H1 (cell line): Measurements from ENCODE around the gene SGSH. TPM values are rescaled to one million over a fixed set of nuclear protein-coding genes. Genes with fewer than 3 reads are reported as not detected.

Experiments
- CTCF ChIA-PET: fragments of 300-600 bp; sonication (Branson Sonifier 250); formaldehyde crosslinking; loops from one replicate; lab custom pipeline; 2021; ENCODE audit not compliant: partially characterized antibody; lab: Charles Lee
- POLR2A ChIA-PET: fragments of 300-600 bp; sonication (Branson Sonifier 250); formaldehyde crosslinking; loops from one replicate; lab custom pipeline; 2021; ENCODE audit warnings: inconsistent platforms; ENCODE audit not compliant: partially characterized antibody; lab: Charles Lee
- DNase-seq, 2 experiments: peaks; one replicate each; pipeline versions ENCODE4 v3.0.0 to v3.0.0-alpha.2; 2010 to 2022; ENCODE audit warnings: low spot score in 2 of 2, low read depth in 1 of 2, mixed read lengths in 1 of 2
- FAIRE-seq: peaks from 2 replicates; lab custom pipeline; 2011; peaks lifted over from hg19 to GRCh38; lab: Jason Lieb, UNC
- H2AFZ ChIP-seq: 2 replicates; pipeline ENCODE4 v1.8.1; 2012; ENCODE audit warnings: low read length, inconsistent platforms
- H2AK5ac ChIP-seq: 2 replicates; pipeline ENCODE4 v1.6.1; 2013; ENCODE audit warnings: low read depth, low read length
- H2BK120ac ChIP-seq: replicated peaks from 2 replicates; pipeline ENCODE3; 2013; ENCODE audit warnings: low read depth, low read length, inconsistent platforms
- H2BK12ac ChIP-seq: 2 replicates; pipeline ENCODE4 v1.6.1; 2013; ENCODE audit warnings: low read depth, low read length
- H2BK15ac ChIP-seq: 2 replicates; pipeline ENCODE4 v1.6.1; 2013; ENCODE audit warnings: low read length
- H2BK20ac ChIP-seq: 2 replicates; pipeline ENCODE4 v1.6.1; 2013; ENCODE audit warnings: low read length
- H2BK5ac ChIP-seq: 2 replicates; pipeline ENCODE4 v1.6.1; 2013; ENCODE audit warnings: low read depth, low read length
- H3K14ac ChIP-seq: 2 replicates; pipeline ENCODE4 v1.6.1; 2013; ENCODE audit warnings: inconsistent platforms; ENCODE audit not compliant: insufficient read length
- H3K18ac ChIP-seq: 2 replicates; pipeline ENCODE4 v1.6.1; 2013; ENCODE audit warnings: low read length; ENCODE audit errors: extremely low read depth
- H3K23ac ChIP-seq: 2 replicates; pipeline ENCODE4 v1.6.1; 2013; ENCODE audit warnings: inconsistent platforms; ENCODE audit not compliant: insufficient read length
- H3K23me2 ChIP-seq: 2 replicates; pipeline ENCODE4 v1.6.1; 2013; ENCODE audit warnings: low read depth, low read length
- H3K27ac ChIP-seq: 2 replicates; pipeline ENCODE4 v1.6.1; 2011; ENCODE audit warnings: low read depth, low read length, inconsistent platforms
- H3K27me3 ChIP-seq, 4 experiments: replicated peaks in 1 of 4; 1 replicate in 1 of 4; 2 replicates in 3 of 4; pipeline versions ENCODE4 v1.6.1 to v1.8.1; 2011 to 2013; ENCODE audit warnings: low read length in 3 of 4, mild to moderate bottlenecking in 3 of 4, inconsistent platforms in 2 of 4, mixed read lengths in 2 of 4, moderate library complexity in 1 of 4; ENCODE audit not compliant: control insufficient read depth in 3 of 4, insufficient read depth in 3 of 4; ENCODE audit errors: extremely low read depth in 1 of 4
- H3K36me3 ChIP-seq, 4 experiments: 2 replicates each; pipeline versions ENCODE4 v1.6.1 to v1.8.1; 2011 to 2013; ENCODE audit warnings: mild to moderate bottlenecking in 4 of 4, low read length in 3 of 4, moderate library complexity in 2 of 4, control low read depth in 1 of 4, inconsistent platforms in 1 of 4; ENCODE audit not compliant: insufficient read depth in 4 of 4, control insufficient read depth in 2 of 4
- H3K4ac ChIP-seq: replicated peaks from 2 replicates; pipeline ENCODE3; 2013; ENCODE audit warnings: low read length, low read depth, mixed read lengths, inconsistent platforms; ENCODE audit not compliant: insufficient read length
- H3K4me1 ChIP-seq, 4 experiments: replicated peaks in 1 of 4; 1 replicate in 1 of 4; 2 replicates in 3 of 4; pipeline versions ENCODE4 v1.6.1 to v1.8.1; 2011 to 2013; ENCODE audit warnings: low read length in 3 of 4, inconsistent platforms in 2 of 4, mixed read lengths in 1 of 4; ENCODE audit not compliant: insufficient read depth in 4 of 4, control insufficient read depth in 3 of 4
- H3K4me2 ChIP-seq, 2 experiments: 2 replicates each; pipeline versions ENCODE4 v1.6.1 to v1.8.1; 2011 to 2013; ENCODE audit warnings: low read depth in 2 of 2, low read length in 2 of 2, control low read depth in 1 of 2, inconsistent platforms in 1 of 2, mild to moderate bottlenecking in 1 of 2; ENCODE audit not compliant: insufficient read depth in 1 of 2
- H3K4me3 ChIP-seq, 4 experiments: fragments of 200-600, 300-600 bp in 1 of 4; sonication (generic), shearing (Covaris generic), sonication (Bioruptor Twin) in 1 of 4; 2 replicates each; pipeline versions ENCODE4 v1.5.1 to v1.8.1; 2011 to 2016; ENCODE audit warnings: low read length in 4 of 4, low read depth in 3 of 4, control low read depth in 2 of 4, inconsistent platforms in 2 of 4, mild to moderate bottlenecking in 2 of 4, mixed read lengths in 1 of 4, moderate library complexity in 1 of 4; ENCODE audit not compliant: insufficient read depth in 2 of 4; ENCODE audit errors: extremely low read depth in 1 of 4
- H3K56ac ChIP-seq: replicated peaks from 2 replicates; pipeline ENCODE3; 2013; ENCODE audit warnings: low read depth, mild to moderate bottlenecking, mixed read lengths, low read length, inconsistent platforms; ENCODE audit not compliant: insufficient read length
- H3K79me1 ChIP-seq: 2 replicates; pipeline ENCODE4 v1.6.1; 2013; ENCODE audit warnings: low read depth, low read length, control low read depth
- H3K79me2 ChIP-seq, 2 experiments: 2 replicates each; pipeline versions ENCODE4 v1.6.1 to v1.8.1; 2012 to 2013; ENCODE audit warnings: low read length in 2 of 2, mild to moderate bottlenecking in 2 of 2, inconsistent platforms in 1 of 2; ENCODE audit not compliant: insufficient read depth in 2 of 2, control insufficient read depth in 1 of 2
- H3K9ac ChIP-seq, 4 experiments: replicated peaks in 1 of 4; 1 replicate in 1 of 4; 2 replicates in 3 of 4; pipeline versions ENCODE4 v1.6.1 to v1.8.1; 2011 to 2013; ENCODE audit warnings: low read depth in 3 of 4, low read length in 3 of 4, control low read depth in 2 of 4, mild to moderate bottlenecking in 2 of 4, moderate library complexity in 2 of 4, inconsistent platforms in 1 of 4; ENCODE audit errors: extremely low read depth in 1 of 4
- H3K9me3 ChIP-seq, 2 experiments: 2 replicates each; pipeline versions ENCODE4 v1.6.1 to v1.8.1; 2012 to 2013; ENCODE audit warnings: mild to moderate bottlenecking in 2 of 2, moderate library complexity in 2 of 2, control low read depth in 1 of 2, inconsistent platforms in 1 of 2, low read depth in 1 of 2, low read length in 1 of 2, mixed read lengths in 1 of 2; ENCODE audit not compliant: insufficient read depth in 2 of 2
- H4K20me1 ChIP-seq, 2 experiments: replicated peaks in 1 of 2; 2 replicates each; pipeline versions ENCODE3 to v1.8.1; 2011 to 2013; ENCODE audit warnings: inconsistent platforms in 2 of 2, low read length in 2 of 2, mild to moderate bottlenecking in 1 of 2; ENCODE audit not compliant: insufficient read depth in 2 of 2, control insufficient read depth in 1 of 2
- H4K5ac ChIP-seq: 2 replicates; pipeline ENCODE4 v1.6.1; 2013; ENCODE audit warnings: low read length, low read depth, mixed read lengths, inconsistent platforms; ENCODE audit not compliant: insufficient read length
- H4K8ac ChIP-seq: 2 replicates; pipeline ENCODE4 v1.8.0; 2013; ENCODE audit warnings: mild to moderate bottlenecking, moderate library complexity, low read length, inconsistent platforms; ENCODE audit not compliant: insufficient read depth; ENCODE audit errors: extremely low read depth
- H4K91ac ChIP-seq: replicated peaks from 2 replicates; pipeline ENCODE3; 2013; ENCODE audit warnings: low read length, mixed read lengths, inconsistent platforms; ENCODE audit not compliant: insufficient read length
- RNF2 ChIP-seq: fragments of 200-900, 300-1000 bp; sonication (generic); IDR thresholded peaks from 2 replicates; pipeline ENCODE4 v1.7.1; 2016; ENCODE audit warnings: borderline replicate concordance, low read depth, mild to moderate bottlenecking, antibody characterized with exemption, low read length; ENCODE audit not compliant: poor library complexity, severe bottlenecking; ENCODE audit errors: missing control alignments
- SRF ChIP-seq: IDR thresholded peaks from 2 replicates; pipeline ENCODE4 v1.6.1; 2011; ENCODE audit warnings: mild to moderate bottlenecking, low read depth, low read length, moderate library complexity
- WGBS, 2 experiments: shearing (Covaris generic) in 1 of 2; methylation state at CpG; one replicate each; pipeline versions ENCODE4 v1.1.6 to v1.1.7; 2013 to 2015; ENCODE audit warnings: low lambda C conversion rate in 2 of 2, mixed read lengths in 2 of 2, inconsistent platforms in 1 of 2, low coverage in 1 of 2, missing lambda C conversion rate in 1 of 2; ENCODE audit not compliant: insufficient replicate concordance in 2 of 2, insufficient coverage in 1 of 2, insufficient read length in 1 of 2; ENCODE audit errors: extremely low coverage in 1 of 2, missing lambda C conversion rate in 1 of 2; 5-methylcytosine and 5-hydroxymethylcytosine counted together
- polyA plus RNA-seq, 7 experiments: library from polyadenylated mRNA; depleted of rRNA in 3 of 7; stranded (reverse) in 5 of 7; unstranded in 2 of 7; fragments of >200 nt in 5 of 7; fragments of 200-250 nt in 2 of 7; gene quantifications; 1 replicate in 5 of 7; 2 replicates in 1 of 7; 4 replicates in 1 of 7; pipeline versions ENCODE4 v1.2.1 to v1.2.3, GENCODE V29; 2011 to 2013; ENCODE audit warnings: missing spikeins in 2 of 7, mixed read lengths in 2 of 7
- total RNA-seq: library from RNA; stranded (reverse); fragmentation: NEBNext Ultra II Directional; extraction: Animal tissue kit (Norgen Biotek cat#: 25700); gene quantifications from 2 replicates; pipeline ENCODE4 v1.2.1, GENCODE V29; 2021

Gene SGSH
- total and polyA plus RNA-seq, 2 of the 8 experiments (the other 6 are each of a cell fraction or from before 2014, with no cell fraction given) = 18.0 to 19.6 TPM

DNA sequence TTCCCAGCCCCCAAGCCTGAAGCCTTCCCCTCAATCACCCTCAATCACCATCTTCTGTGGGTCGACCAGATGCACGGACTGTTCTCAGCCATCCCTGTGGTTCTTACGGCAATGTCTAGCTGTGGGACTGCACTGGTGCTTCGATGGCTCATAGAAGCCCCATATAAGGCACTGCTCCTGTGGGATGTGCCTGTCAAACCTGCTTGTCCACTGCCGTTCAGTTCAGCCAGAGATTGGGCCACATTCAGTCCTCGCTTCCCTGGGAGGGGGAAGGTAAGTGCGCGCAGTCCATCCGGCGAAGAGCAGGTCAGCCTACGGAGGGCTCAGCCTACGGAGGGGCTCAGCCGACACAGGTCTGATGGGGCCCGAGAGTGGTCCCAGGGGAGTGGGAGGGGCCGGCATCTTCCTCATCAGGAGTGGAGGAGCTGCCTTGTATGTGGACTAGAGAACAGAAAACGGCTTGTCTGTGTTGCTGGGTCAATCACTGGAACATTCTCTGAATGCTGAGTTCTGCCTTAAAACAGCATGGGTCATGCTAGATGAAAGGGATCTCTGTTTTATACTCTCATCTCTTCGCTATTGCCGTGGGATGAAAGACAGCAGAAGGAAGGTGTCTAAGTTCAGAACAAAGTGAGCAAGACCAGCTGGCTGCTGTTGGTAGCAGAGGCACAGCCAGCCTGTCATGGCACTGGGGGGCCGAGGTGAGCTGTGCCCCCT, 50.2 kb downstream of the SGSH start, which contains the start of gene CARD14:
CARD14 (plus strand) TSS at position 247 of the 717 bp plus-strand sequence. CDS start 11,409 bp downstream, outside the sequence.
- Histone ChIP-seq H2BK15ac (peak within 1 kb of the TSS; percentile 25; the same call in 1 of the 2 replicates), H2AFZ (no peak within 1 kb of the TSS), H3K23me2 (no peaks in the 10 kb centered on the region), H3K36me3 (no peaks in the 10 kb centered on the region), H3K79me1 (no peaks in the 10 kb centered on the region), H3K27me3 (no peaks in the 10 kb centered on the region; a peak in 1 of 7 replicates), H3K23ac (no peak within 1 kb of the TSS), H3K4ac (no peak within 1 kb of the TSS), H3K4me1 (peaks cover 0 to 4% (median 0%) of the 10 kb centered on the region in 4 experiments; a peak in 1 of 7 replicates), H3K4me2 (no peak within 1 kb of the TSS), H4K91ac (no peak within 1 kb of the TSS), H3K9me3 (no peaks in the 10 kb centered on the region), H3K18ac (no peak within 1 kb of the TSS), H4K8ac (no peak within 1 kb of the TSS), H4K20me1 (no peaks in the 10 kb centered on the region), H4K5ac (no peak within 1 kb of the TSS), H3K14ac (no peak within 1 kb of the TSS), H2BK20ac (no peak within 1 kb of the TSS), H3K79me2 (no peaks in the 10 kb centered on the region), H2AK5ac (no peak within 1 kb of the TSS), H2BK120ac (no peak within 1 kb of the TSS), H3K9ac (no peak within 1 kb of the TSS; a peak in 1 of 7 replicates), H3K56ac (no peak within 1 kb of the TSS), H3K27ac (no peak within 1 kb of the TSS), H2BK5ac (no peak within 1 kb of the TSS), H2BK12ac (0 out of 2 replicates have a peak within 1 kb of the TSS, but pooled peaks have one; percentile 27), H3K4me3 (no peak within 1 kb of the TSS)
- ChIA-PET CTCF (interaction anchor here (0.6 to 3.6 kb wide), 2 partner anchors 10 to 26 kb away, joined by 3 to 16 read pairs; no protein-coding TSS in a partner anchor), POLR2A (interaction anchor here (1.1 to 1.3 kb wide), 2 partner anchors 9 to 153 kb away, joined by 3 read pairs; no protein-coding TSS in a partner anchor)
- DNase-seq (no peak), FAIRE-seq (no peak)
- WGBS, 2 experiments = 90% methylated on average over 19 of the region's 19 CpGs; no CpG with 5 or more reads in 1 of the 2 experiments
- no peak for TF ChIP-seq RNF2
- TF ChIP-seq SRF = 0 out of 2 replicates have a peak, but pooled peaks have one; percentile 38
